ENCODE results near the gene KIF6.

- TF ChIP-seq EZH2 (IDR thresholded peaks at IDR 0.05) (no peak), POLR2AphosphoS5 (IDR thresholded peaks at IDR 0.05; ENCODE audit: borderline replicate concordance, low read depth, low read length) (no peak)
Observed at GRCh38 chr6:39702265-39702664, 22.9 kb downstream of the KIF6 start.
